Measurements from ENCODE around the gene CLPTM1.

DNA sequence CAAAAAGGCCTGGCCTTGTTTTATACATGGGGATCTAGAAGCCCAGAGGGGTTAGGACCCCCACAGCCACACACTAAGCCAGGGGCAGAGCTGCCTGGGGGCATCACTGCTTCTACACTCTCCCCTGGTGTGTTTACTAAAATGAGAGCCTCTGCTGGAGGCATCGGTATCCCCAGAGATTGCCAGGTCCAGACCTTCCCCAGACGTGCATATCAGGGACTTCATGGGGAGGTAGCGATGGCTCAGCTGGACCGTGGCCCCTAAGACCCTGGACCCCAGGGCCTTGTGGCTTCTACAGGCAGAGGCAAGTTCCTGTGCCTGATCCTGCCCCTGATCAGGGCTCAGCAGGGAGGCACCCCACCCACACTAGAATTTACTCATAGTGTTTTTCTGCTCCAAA lies 13.5 kb downstream of the CLPTM1 start:
- TF ChIP-seq, protein P1, sequence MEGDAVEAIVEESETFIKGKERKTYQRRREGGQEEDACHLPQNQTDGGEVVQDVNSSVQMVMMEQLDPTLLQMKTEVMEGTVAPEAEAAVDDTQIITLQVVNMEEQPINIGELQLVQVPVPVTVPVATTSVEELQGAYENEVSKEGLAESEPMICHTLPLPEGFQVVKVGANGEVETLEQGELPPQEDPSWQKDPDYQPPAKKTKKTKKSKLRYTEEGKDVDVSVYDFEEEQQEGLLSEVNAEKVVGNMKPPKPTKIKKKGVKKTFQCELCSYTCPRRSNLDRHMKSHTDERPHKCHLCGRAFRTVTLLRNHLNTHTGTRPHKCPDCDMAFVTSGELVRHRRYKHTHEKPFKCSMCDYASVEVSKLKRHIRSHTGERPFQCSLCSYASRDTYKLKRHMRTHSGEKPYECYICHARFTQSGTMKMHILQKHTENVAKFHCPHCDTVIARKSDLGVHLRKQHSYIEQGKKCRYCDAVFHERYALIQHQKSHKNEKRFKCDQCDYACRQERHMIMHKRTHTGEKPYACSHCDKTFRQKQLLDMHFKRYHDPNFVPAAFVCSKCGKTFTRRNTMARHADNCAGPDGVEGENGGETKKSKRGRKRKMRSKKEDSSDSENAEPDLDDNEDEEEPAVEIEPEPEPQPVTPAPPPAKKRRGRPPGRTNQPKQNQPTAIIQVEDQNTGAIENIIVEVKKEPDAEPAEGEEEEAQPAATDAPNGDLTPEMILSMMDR (IDR thresholded peaks at IDR 0.05 in 8 of 11, conservative IDR thresholded peaks at IDR 0.05 in 3 of 11), result no peak
- TF ChIP-seq POLR2AphosphoS5 (IDR thresholded peaks at IDR 0.05) (no peak), POLR2A (IDR thresholded peaks at IDR 0.05) (no peak)

All from spleen (tissue), 7 donors.